HUDEP-2 (cell line): ENCODE measurements around the gene SRSF6.
A peak's percentile ranks its signal among the peaks of the same experiment; 100 is the strongest.
"Not testable (repeated sequence)": the region's sequence is repeated elsewhere in the genome, so short reads cannot be mapped to it uniquely, and the experiment has no call there.

ENCODE experiments used
- DNase-seq, 76 experiments: peaks; one replicate each; lab custom pipeline; 2025; ENCODE audit not compliant: unreplicated experiment in 76 of 76; lab: John Stamatoyannopoulos, UW

SRSF6 gene

GRCh38 chr20:43472671-43473380, 15.1 kb downstream of the SRSF6 start:
- DNase-seq: no peak

GRCh38 chr20:43473381-43473704, 15.6 kb downstream of the SRSF6 start:
- DNase-seq: no peak

DNA sequence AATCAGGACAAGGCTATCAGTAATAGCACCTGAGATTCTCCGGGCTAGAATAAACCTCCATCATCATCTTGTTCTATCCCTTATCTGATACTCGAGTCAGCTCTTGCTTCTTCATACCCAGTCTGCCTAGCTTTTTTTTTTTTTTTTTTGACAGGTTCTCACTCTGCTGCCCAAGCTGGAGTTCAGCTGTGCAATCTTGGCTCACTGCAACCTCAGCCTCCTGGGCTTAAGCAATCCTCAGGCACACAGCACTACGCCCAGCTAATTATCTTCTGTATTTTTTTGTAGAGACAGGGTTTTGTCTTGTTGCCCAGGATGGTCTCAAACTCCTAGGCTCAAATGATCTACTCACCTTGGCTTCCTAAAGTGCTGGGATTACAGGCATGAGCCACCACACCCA, 19.5 kb downstream of the SRSF6 start:
- no peak for DNase-seq

GRCh38 chr20:43477619-43478018, 19.9 kb downstream of the SRSF6 start:
- no peak for DNase-seq

GRCh38 chr20:43490038-43490437, 32.3 kb downstream of the SRSF6 start:
- no peak for DNase-seq

- DNase-seq: no peak
Measured at GRCh38 chr20:43492101-43492500, 34.4 kb downstream of the SRSF6 start.

DNA sequence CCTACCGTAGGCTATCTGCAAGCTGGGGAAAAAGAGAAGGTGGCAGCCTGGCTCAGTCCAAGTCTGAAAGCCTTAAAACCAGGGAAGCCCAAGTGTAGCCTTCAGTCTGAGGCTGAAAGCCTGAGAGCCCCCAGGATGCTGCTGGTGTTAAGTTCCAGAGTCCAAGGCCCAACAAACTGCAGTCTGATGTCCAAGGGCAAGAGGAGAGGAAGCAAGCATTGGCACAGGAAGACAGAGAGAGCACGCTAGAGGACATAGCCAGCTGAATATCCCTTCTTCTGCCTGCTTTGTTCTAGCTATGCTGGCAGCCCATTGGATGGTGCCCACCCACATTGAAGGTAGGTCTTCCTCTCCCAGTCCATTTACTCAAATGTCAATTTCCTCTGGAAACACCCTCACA, 37.7 kb downstream of the SRSF6 start:
- no peak for DNase-seq

- not testable (repeated sequence) for DNase-seq
Measured at GRCh38 chr20:43502021-43502420, 44.3 kb downstream of the SRSF6 start.

DNA sequence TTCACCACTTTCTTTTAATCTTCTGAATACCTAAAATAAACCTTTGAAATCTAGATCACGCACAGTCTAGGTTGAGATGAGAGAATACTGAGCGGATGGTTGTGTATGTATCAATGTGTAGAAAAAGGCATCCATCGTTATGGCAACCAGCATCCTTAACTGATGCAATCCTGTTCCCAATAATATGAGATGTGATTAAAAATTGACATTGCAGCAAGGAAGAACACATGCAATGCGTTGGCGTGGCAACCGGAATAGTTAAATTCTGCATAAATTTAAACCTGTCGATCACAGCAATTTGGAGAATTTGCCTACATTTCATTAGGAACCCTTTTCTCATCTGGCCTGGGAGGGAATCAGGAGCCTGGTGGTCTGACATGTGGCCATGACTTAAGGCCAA, 48.5 kb downstream of the SRSF6 start:
- no peak for DNase-seq

DNA sequence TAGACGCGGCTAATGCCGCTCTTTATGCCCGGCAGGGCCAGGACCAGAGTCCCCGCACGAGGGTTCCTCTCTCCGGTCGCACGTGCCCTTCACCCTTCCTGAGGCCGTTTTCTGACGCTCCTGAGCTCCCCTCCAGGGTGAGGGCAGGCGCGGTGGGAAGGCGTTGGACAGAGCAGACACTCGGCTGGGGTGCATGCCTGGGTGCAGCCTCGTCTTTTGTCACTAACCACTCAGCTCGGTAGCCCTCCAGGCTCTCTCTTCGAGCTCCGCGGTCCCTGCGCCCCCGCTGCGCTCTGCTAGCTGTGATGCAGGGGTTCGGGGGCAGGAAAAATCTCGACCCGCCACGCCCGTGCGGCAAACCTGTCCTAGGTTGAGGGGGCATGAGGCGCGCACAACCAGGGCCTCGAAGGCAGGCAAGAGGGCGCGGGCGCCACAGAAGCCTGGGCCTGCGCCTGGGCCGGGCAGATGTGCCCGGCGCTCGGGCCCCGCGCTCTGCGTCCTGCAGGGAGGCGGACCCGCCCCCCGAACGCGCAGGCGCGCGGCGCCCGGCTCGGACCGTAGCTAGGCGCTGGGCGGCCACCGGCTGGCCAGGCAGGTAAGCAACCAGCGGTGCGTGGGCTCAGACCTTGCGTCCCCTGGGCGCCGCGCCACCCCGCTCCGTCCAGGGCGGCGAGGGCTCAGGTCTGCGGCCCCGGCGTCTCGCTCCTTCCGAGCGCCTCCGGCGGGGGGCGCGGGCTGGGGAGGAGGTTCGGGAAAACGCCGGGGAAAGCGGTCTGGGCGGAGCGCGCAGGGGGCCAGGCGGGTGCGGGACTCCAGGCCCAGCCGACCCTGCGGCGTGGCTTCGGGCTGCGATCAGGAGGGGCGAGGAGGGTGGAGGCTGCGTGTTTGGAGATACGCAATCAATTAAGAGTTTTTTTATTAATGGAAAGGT, 49.7 kb downstream of the SRSF6 start, which contains the start of gene L3MBTL1:
TSS of gene L3MBTL1 (plus strand) at position 548 of the 931 bp plus-strand sequence. CDS start 5,807 bp downstream, outside the sequence.
- peak in 6 of 76 experiments; percentile 2 to 24 (median 12) for DNase-seq

- peak in 2 of 76 experiments; percentile 3 to 6 for DNase-seq
Measured at GRCh38 chr20:43508106-43508505, 50.4 kb downstream of the SRSF6 start.

GRCh38 chr20:43508604-43509040, 50.9 kb downstream of the SRSF6 start:
- no peak for DNase-seq

- no peak for DNase-seq
Measured at GRCh38 chr20:43511879-43512278, 54.2 kb downstream of the SRSF6 start.

GRCh38 chr20:43513372-43513930, 55.8 kb downstream of the SRSF6 start:
- no peak for DNase-seq
